Measurements from ENCODE around the gene JARID2. TPM values are rescaled to one million over a fixed set of nuclear protein-coding genes. Genes with fewer than 3 reads are reported as not detected.
A peak's percentile ranks its signal among the peaks of the same experiment; 100 is the strongest.

Gene JARID2
- total RNA-seq, 1 donor from 2014 or later = 24.2 TPM

DNA sequence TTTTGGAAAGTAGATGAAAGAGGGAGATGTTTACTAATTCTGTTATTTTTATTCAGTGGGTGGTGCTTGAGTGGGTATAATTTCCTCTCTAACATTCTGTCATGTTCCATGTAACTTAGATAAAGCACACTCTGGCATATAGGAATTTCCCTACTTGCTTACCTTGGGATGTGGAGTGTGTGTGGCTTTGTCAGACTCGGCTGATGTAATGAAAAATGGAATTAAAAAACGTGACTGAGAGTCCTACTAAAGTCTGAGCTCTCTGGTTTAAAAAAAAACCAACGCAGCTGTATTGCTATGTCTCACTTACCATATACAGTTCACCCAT is 98.3 kb downstream of the JARID2 start:
- H3K27ac ChIP-seq (ENCODE audit: low read depth, low read length) = no peak overlapping the region
- no peaks in the 10 kb centered on the region for H3K9me3 ChIP-seq (ENCODE audit: insufficient read depth, low read depth, low read length)
- H3K4me1 ChIP-seq (ENCODE audit: insufficient read depth, low read length) = peaks cover 7% of the 10 kb centered on the region
- DNase-seq (ENCODE audit: low read depth) = no peak
- H2AFZ ChIP-seq (ENCODE audit: low read depth, low read length) = no peak overlapping the region
- FAIRE-seq = no peak
- Mint-ChIP-seq H3K9me3 (ENCODE audit: unreplicated experiment) (no peaks in the 10 kb centered on the region), H3K36me3 (ENCODE audit: low read depth, unreplicated experiment) (no peaks in the 10 kb centered on the region), H3K27ac (ENCODE audit: unreplicated experiment) (peak overlapping the region; percentile 64), H3K27me3 (ENCODE audit: low read depth, unreplicated experiment) (no peaks in the 10 kb centered on the region), H3K4me1 (ENCODE audit: low read depth, unreplicated experiment) (peaks cover 35% of the 10 kb centered on the region), H3K4me3 (ENCODE audit: unreplicated experiment) (no peak overlapping the region)
- no peak overlapping the region for H3K9ac ChIP-seq (ENCODE audit: low read length)
- TF ChIP-seq, protein P1, sequence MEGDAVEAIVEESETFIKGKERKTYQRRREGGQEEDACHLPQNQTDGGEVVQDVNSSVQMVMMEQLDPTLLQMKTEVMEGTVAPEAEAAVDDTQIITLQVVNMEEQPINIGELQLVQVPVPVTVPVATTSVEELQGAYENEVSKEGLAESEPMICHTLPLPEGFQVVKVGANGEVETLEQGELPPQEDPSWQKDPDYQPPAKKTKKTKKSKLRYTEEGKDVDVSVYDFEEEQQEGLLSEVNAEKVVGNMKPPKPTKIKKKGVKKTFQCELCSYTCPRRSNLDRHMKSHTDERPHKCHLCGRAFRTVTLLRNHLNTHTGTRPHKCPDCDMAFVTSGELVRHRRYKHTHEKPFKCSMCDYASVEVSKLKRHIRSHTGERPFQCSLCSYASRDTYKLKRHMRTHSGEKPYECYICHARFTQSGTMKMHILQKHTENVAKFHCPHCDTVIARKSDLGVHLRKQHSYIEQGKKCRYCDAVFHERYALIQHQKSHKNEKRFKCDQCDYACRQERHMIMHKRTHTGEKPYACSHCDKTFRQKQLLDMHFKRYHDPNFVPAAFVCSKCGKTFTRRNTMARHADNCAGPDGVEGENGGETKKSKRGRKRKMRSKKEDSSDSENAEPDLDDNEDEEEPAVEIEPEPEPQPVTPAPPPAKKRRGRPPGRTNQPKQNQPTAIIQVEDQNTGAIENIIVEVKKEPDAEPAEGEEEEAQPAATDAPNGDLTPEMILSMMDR (IDR thresholded peaks at IDR 0.05; ENCODE audit: insufficient read depth, low read depth, low read length) = no peak
- TF ChIP-seq EZH2 (IDR thresholded peaks at IDR 0.05; ENCODE audit: insufficient read depth, low read length) = no peak
- no peaks in the 10 kb centered on the region for H3K36me3 ChIP-seq (ENCODE audit: insufficient read depth, low read length)
- no peak overlapping the region for H3K4me3 ChIP-seq (ENCODE audit: insufficient read depth, low read depth, low read length)
- H3K79me2 ChIP-seq (ENCODE audit: insufficient read depth, low read length) = peaks cover 94% of the 10 kb centered on the region
- no peaks in the 10 kb centered on the region for H3K27me3 ChIP-seq (ENCODE audit: insufficient read depth, low read length)
- no peak overlapping the region for H3K4me2 ChIP-seq (ENCODE audit: low read length)
- peaks cover 88% of the 10 kb centered on the region for H4K20me1 ChIP-seq (ENCODE audit: insufficient read depth, low read length)

GRCh38 chr6:15344831-15345230 is 99.0 kb downstream of the JARID2 start:
- no peak overlapping the region for H3K4me3 ChIP-seq (ENCODE audit: insufficient read depth, low read depth, low read length)
- H3K79me2 ChIP-seq (ENCODE audit: insufficient read depth, low read length) = peaks cover 97% of the 10 kb centered on the region
- Mint-ChIP-seq H3K36me3 (ENCODE audit: low read depth, unreplicated experiment) (no peaks in the 10 kb centered on the region), H3K4me1 (ENCODE audit: low read depth, unreplicated experiment) (peaks cover 39% of the 10 kb centered on the region), H3K27me3 (ENCODE audit: low read depth, unreplicated experiment) (no peaks in the 10 kb centered on the region), H3K9me3 (ENCODE audit: unreplicated experiment) (no peaks in the 10 kb centered on the region), H3K4me3 (ENCODE audit: unreplicated experiment) (no peak overlapping the region), H3K27ac (ENCODE audit: unreplicated experiment) (no peak overlapping the region)
- no peak for FAIRE-seq
- no peak overlapping the region for H3K27ac ChIP-seq (ENCODE audit: low read depth, low read length)
- no peak for TF ChIP-seq EZH2 (IDR thresholded peaks at IDR 0.05; ENCODE audit: insufficient read depth, low read length)
- TF ChIP-seq, protein P1 (IDR thresholded peaks at IDR 0.05; ENCODE audit: insufficient read depth, low read depth, low read length) = no peak
- H3K27me3 ChIP-seq (ENCODE audit: insufficient read depth, low read length) = no peaks in the 10 kb centered on the region
- H3K9me3 ChIP-seq (ENCODE audit: insufficient read depth, low read depth, low read length) = no peaks in the 10 kb centered on the region
- H3K4me2 ChIP-seq (ENCODE audit: low read length) = no peak overlapping the region
- H3K36me3 ChIP-seq (ENCODE audit: insufficient read depth, low read length) = no peaks in the 10 kb centered on the region
- no peak overlapping the region for H2AFZ ChIP-seq (ENCODE audit: low read depth, low read length)
- no peak overlapping the region for H3K9ac ChIP-seq (ENCODE audit: low read length)
- no peak for DNase-seq (ENCODE audit: low read depth)
- peaks cover 92% of the 10 kb centered on the region for H4K20me1 ChIP-seq (ENCODE audit: insufficient read depth, low read length)
- H3K4me1 ChIP-seq (ENCODE audit: insufficient read depth, low read length) = peaks cover 7% of the 10 kb centered on the region

GRCh38 chr6:15346315-15346714 is 100.4 kb downstream of the JARID2 start:
- Histone ChIP-seq H3K79me2 (ENCODE audit: insufficient read depth, low read length) (peaks cover 96% of the 10 kb centered on the region), H3K27me3 (ENCODE audit: insufficient read depth, low read length) (no peaks in the 10 kb centered on the region), H4K20me1 (ENCODE audit: insufficient read depth, low read length) (peaks cover 90% of the 10 kb centered on the region), H3K36me3 (ENCODE audit: insufficient read depth, low read length) (no peaks in the 10 kb centered on the region), H3K4me1 (ENCODE audit: insufficient read depth, low read length) (peaks cover 4% of the 10 kb centered on the region), H3K4me3 (ENCODE audit: insufficient read depth, low read depth, low read length) (no peak overlapping the region), H3K4me2 (ENCODE audit: low read length) (no peak overlapping the region), H3K9ac (ENCODE audit: low read length) (no peak overlapping the region), H3K9me3 (ENCODE audit: insufficient read depth, low read depth, low read length) (no peaks in the 10 kb centered on the region), H2AFZ (ENCODE audit: low read depth, low read length) (no peak overlapping the region), H3K27ac (ENCODE audit: low read depth, low read length) (no peak overlapping the region)
- FAIRE-seq (no peak), DNase-seq (ENCODE audit: low read depth) (no peak)
- peaks cover 32% of the 10 kb centered on the region for H3K4me1 Mint-ChIP-seq (ENCODE audit: low read depth, unreplicated experiment)
- TF ChIP-seq, protein P1 (IDR thresholded peaks at IDR 0.05; ENCODE audit: insufficient read depth, low read depth, low read length) = no peak
- no peak for TF ChIP-seq EZH2 (IDR thresholded peaks at IDR 0.05; ENCODE audit: insufficient read depth, low read length)
- H3K9me3 Mint-ChIP-seq (ENCODE audit: unreplicated experiment) = no peaks in the 10 kb centered on the region
- H3K36me3 Mint-ChIP-seq (ENCODE audit: low read depth, unreplicated experiment) = no peaks in the 10 kb centered on the region
- no peak overlapping the region for H3K27ac Mint-ChIP-seq (ENCODE audit: unreplicated experiment)
- H3K4me3 Mint-ChIP-seq (ENCODE audit: unreplicated experiment) = no peak overlapping the region
- no peaks in the 10 kb centered on the region for H3K27me3 Mint-ChIP-seq (ENCODE audit: low read depth, unreplicated experiment)
